DND-41 (cell line): Measurements from ENCODE around the gene ZNF23.

Source experiments
- CTCF ChIP-seq: IDR thresholded peaks from 2 replicates; pipeline ENCODE4 v1.5.1; 2012; ENCODE audit warnings: borderline replicate concordance, low read length, moderate library complexity, mild to moderate bottlenecking; ENCODE audit not compliant: poor library complexity, severe bottlenecking; ENCODE audit errors: extremely low read depth
- EZH2 ChIP-seq: IDR thresholded peaks from 3 replicates; pipeline ENCODE4 v1.6.1; 2012; ENCODE audit warnings: borderline replicate concordance, low read depth, mild to moderate bottlenecking, moderate library complexity, low read length, inconsistent platforms; ENCODE audit not compliant: severe bottlenecking

- TF ChIP-seq CTCF (no peak), EZH2 (no peak)
Measured at GRCh38 chr16:71441348-71442050, 20.5 kb downstream of the ZNF23 start.
